Keratinocyte (primary cell): Measurements from ENCODE around the gene USP44. TPM values are rescaled to one million over a fixed set of nuclear protein-coding genes. Genes with fewer than 3 reads are reported as not detected.

ENCODE experiments used
- DNase-seq: peaks from one replicate; pipeline ENCODE4 v3.0.0-alpha.2; 2011; ENCODE audit warnings: low read depth, missing footprints, low spot score
- FAIRE-seq: peaks from 2 replicates; lab custom pipeline; 2011; peaks lifted over from hg19 to GRCh38; lab: Jason Lieb, UNC
- H2AFZ ChIP-seq: 2 replicates; pipeline ENCODE4 v1.6.0; 2012; ENCODE audit warnings: low read length, control low read depth, inconsistent platforms; ENCODE audit not compliant: control insufficient read depth
- H3K27ac ChIP-seq: 2 replicates; pipeline ENCODE4 v1.5.1; 2011; ENCODE audit warnings: low read length; ENCODE audit not compliant: control insufficient read depth, insufficient read depth
- H3K27me3 ChIP-seq: 3 replicates; pipeline ENCODE4 v1.6.0; 2011; ENCODE audit warnings: low read length; ENCODE audit not compliant: control insufficient read depth, insufficient read depth; ENCODE audit errors: extremely low read depth
- H3K36me3 ChIP-seq, 2 experiments: 2 replicates in 1 of 2; 3 replicates in 1 of 2; pipeline ENCODE4 v1.5.1; 2011; ENCODE audit warnings: low read length in 2 of 2, mild to moderate bottlenecking in 1 of 2; ENCODE audit not compliant: control insufficient read depth in 2 of 2, insufficient read depth in 2 of 2; ENCODE audit errors: extremely low read depth in 1 of 2
- H3K4me1 ChIP-seq: 3 replicates; pipeline ENCODE4 v1.5.1; 2011; ENCODE audit warnings: low read length; ENCODE audit not compliant: control insufficient read depth, insufficient read depth; ENCODE audit errors: extremely low read depth
- H3K4me2 ChIP-seq: 3 replicates; pipeline ENCODE4 v1.6.0; 2011; ENCODE audit warnings: low read depth, low read length; ENCODE audit not compliant: control insufficient read depth, insufficient read depth; ENCODE audit errors: extremely low read depth
- H3K4me3 ChIP-seq, 3 experiments: fragments of 200-600 bp in 1 of 3; sonication (generic) in 1 of 3; 2 replicates in 2 of 3; 3 replicates in 1 of 3; pipeline ENCODE4 v1.5.1; 2011 to 2016; ENCODE audit warnings: low read length in 3 of 3, mild to moderate bottlenecking in 3 of 3, control low read depth in 2 of 3, inconsistent platforms in 1 of 3, low read depth in 1 of 3, mixed read lengths in 1 of 3, mixed run types in 1 of 3, moderate library complexity in 1 of 3; ENCODE audit not compliant: control insufficient read depth in 2 of 3, insufficient read depth in 2 of 3; ENCODE audit errors: extremely low read depth in 1 of 3
- H3K79me2 ChIP-seq: 2 replicates; pipeline ENCODE4 v1.6.0; 2012; ENCODE audit warnings: low read length; ENCODE audit not compliant: control insufficient read depth, insufficient read depth
- H3K9ac ChIP-seq: 3 replicates; pipeline ENCODE4 v1.6.0; 2011; ENCODE audit warnings: low read length; ENCODE audit not compliant: control insufficient read depth, insufficient read depth; ENCODE audit errors: extremely low read depth
- H3K9me1 ChIP-seq: 3 replicates; pipeline ENCODE4 v1.6.0; 2011; ENCODE audit warnings: low read length; ENCODE audit not compliant: control insufficient read depth, insufficient read depth; ENCODE audit errors: extremely low read depth
- H3K9me3 ChIP-seq: 2 replicates; pipeline ENCODE4 v1.5.1; 2012; ENCODE audit warnings: low read depth, low read length; ENCODE audit not compliant: control insufficient read depth
- H4K20me1 ChIP-seq: 3 replicates; pipeline ENCODE4 v1.6.0; 2011; ENCODE audit warnings: low read length; ENCODE audit not compliant: control insufficient read depth, insufficient read depth; ENCODE audit errors: extremely low read depth
- EZH2 ChIP-seq: IDR thresholded peaks from one replicate; pipeline ENCODE4 v1.6.1; 2012; ENCODE audit warnings: inconsistent platforms, mild to moderate bottlenecking, low read length, moderate library complexity
- dilution Hi-C: fragments of 300-500 bp; cut with MboI; formaldehyde crosslinking; loops from one replicate; pipeline ENCODE4 v1.7.0; 2020; ENCODE audit warnings: low sequenced_read_pairs; ENCODE audit not compliant: extremely low pct_ligation_motif_present
- polyA plus RNA-seq, 5 experiments: library from polyadenylated mRNA; depleted of rRNA in 3 of 5; stranded (reverse) in 3 of 5; stranded (forward) in 1 of 5; unstranded in 1 of 5; fragments of >200 nt; gene quantifications; 1 replicate in 1 of 5; 2 replicates in 3 of 5; 3 replicates in 1 of 5; pipeline versions ENCODE4 v1.2.1 to v1.2.3, GENCODE V29; 2011 to 2012; ENCODE audit warnings: missing spikeins in 2 of 5, low read depth in 1 of 5, low replicate concordance in 1 of 5
- TF ChIP-seq, protein P1 (sequence below), 3 experiments: IDR thresholded peaks in 1 of 3; conservative IDR thresholded peaks in 1 of 3; optimal IDR thresholded peaks in 1 of 3; 2 replicates in 2 of 3; 3 replicates in 1 of 3; pipeline versions ENCODE3 to v1.5.1; 2011; ENCODE audit warnings: low read length in 3 of 3, mild to moderate bottlenecking in 3 of 3, moderate library complexity in 2 of 3, control low read depth in 1 of 3, inconsistent platforms in 1 of 3; ENCODE audit not compliant: insufficient read depth in 2 of 3; ENCODE audit errors: extremely low read depth in 1 of 3

Gene USP44
- polyA plus RNA-seq, 1 donor (not counting 4 experiments of a cell fraction or from before 2014, with no cell fraction given): 0.18 TPM

DNA sequence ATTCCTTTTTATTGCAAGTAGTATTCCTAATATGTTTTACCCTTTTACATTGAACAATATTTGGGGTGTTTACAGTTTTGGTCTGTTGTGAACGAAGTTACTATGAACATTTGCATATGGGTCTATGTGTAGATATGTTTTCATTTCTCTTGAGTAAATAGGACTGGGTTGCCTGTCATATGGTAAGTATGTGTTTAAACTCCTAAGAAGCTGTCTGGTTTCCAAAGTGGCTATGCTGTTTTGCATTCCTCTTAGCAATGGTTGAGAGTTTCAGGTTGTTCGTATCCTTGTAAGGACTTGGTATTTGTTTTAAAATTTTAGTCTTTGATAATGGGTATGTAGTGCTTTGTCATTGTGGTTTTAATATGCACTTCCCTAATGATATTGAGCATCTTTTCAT, 71.0 kb downstream of the USP44 start:
- no peaks in the 10 kb centered on the region for H3K9me3 ChIP-seq
- peaks cover 22% of the 10 kb centered on the region for H3K4me1 ChIP-seq
- peaks cover 4% of the 10 kb centered on the region for H3K9me1 ChIP-seq
- TF ChIP-seq, protein P1, sequence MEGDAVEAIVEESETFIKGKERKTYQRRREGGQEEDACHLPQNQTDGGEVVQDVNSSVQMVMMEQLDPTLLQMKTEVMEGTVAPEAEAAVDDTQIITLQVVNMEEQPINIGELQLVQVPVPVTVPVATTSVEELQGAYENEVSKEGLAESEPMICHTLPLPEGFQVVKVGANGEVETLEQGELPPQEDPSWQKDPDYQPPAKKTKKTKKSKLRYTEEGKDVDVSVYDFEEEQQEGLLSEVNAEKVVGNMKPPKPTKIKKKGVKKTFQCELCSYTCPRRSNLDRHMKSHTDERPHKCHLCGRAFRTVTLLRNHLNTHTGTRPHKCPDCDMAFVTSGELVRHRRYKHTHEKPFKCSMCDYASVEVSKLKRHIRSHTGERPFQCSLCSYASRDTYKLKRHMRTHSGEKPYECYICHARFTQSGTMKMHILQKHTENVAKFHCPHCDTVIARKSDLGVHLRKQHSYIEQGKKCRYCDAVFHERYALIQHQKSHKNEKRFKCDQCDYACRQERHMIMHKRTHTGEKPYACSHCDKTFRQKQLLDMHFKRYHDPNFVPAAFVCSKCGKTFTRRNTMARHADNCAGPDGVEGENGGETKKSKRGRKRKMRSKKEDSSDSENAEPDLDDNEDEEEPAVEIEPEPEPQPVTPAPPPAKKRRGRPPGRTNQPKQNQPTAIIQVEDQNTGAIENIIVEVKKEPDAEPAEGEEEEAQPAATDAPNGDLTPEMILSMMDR (optimal IDR thresholded peaks at IDR 0.05 in 1 of 3, IDR thresholded peaks at IDR 0.05 in 1 of 3, conservative IDR thresholded peaks at IDR 0.05 in 1 of 3; ENCODE audit: extremely low read depth in 1 of 3, insufficient read depth in 2 of 3, low read length in 3 of 3): no peak
- no peak for TF ChIP-seq EZH2
- H2AFZ ChIP-seq: no peak overlapping the region
- FAIRE-seq (no peak), DNase-seq (no peak)
- H3K27ac ChIP-seq: no peak overlapping the region
- no peaks in the 10 kb centered on the region for H3K27me3 ChIP-seq
- peaks cover 4 to 28% of the 10 kb centered on the region in 2 experiments for H3K36me3 ChIP-seq
- dilution Hi-C loops: no loop called here
- no peak overlapping the region for H3K9ac ChIP-seq
- H3K4me3 ChIP-seq: no peak overlapping the region
- no peaks in the 10 kb centered on the region for H4K20me1 ChIP-seq
- H3K4me2 ChIP-seq: no peak overlapping the region
- peaks cover 80% of the 10 kb centered on the region for H3K79me2 ChIP-seq

DNA sequence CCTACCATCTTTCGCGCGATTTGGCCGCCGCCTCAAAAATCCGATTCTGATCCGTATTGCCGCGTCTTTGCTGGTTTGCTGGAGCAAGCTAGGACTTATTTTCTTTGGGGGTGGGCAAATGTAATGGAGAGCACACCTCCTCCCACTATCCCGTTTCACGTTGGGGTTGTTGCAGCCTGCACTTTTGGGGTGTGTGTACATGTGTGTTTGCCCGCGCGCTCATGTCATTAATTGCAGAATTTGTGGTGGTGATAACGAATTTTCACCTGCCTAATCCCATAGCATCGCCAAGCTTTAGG, 76.7 kb downstream of the USP44 start:
- dilution Hi-C loops: no loop called here
- DNase-seq: no peak

More for the DNA sequence above, 76.7 kb downstream of the USP44 start:
- Histone ChIP-seq H3K27ac (peak overlapping the region; percentile 87), H3K4me1 (peaks cover 12% of the 10 kb centered on the region), H3K36me3 (peaks cover 4 to 20% of the 10 kb centered on the region in 2 experiments), H2AFZ (peak overlapping the region; percentile 78), H3K4me3 (peak overlapping the region; percentile 78 to 97 (median 85)), H3K4me2 (peak overlapping the region; percentile 83), H3K9me1 (no peaks in the 10 kb centered on the region), H3K27me3 (no peaks in the 10 kb centered on the region), H3K9me3 (no peaks in the 10 kb centered on the region), H4K20me1 (no peaks in the 10 kb centered on the region), H3K9ac (peak overlapping the region; percentile 94), H3K79me2 (peaks cover 56% of the 10 kb centered on the region)
- TF ChIP-seq EZH2: no peak
- FAIRE-seq: no peak
